ENCODE measurements around the gene ZFHX3.

Gene ZFHX3

DNA sequence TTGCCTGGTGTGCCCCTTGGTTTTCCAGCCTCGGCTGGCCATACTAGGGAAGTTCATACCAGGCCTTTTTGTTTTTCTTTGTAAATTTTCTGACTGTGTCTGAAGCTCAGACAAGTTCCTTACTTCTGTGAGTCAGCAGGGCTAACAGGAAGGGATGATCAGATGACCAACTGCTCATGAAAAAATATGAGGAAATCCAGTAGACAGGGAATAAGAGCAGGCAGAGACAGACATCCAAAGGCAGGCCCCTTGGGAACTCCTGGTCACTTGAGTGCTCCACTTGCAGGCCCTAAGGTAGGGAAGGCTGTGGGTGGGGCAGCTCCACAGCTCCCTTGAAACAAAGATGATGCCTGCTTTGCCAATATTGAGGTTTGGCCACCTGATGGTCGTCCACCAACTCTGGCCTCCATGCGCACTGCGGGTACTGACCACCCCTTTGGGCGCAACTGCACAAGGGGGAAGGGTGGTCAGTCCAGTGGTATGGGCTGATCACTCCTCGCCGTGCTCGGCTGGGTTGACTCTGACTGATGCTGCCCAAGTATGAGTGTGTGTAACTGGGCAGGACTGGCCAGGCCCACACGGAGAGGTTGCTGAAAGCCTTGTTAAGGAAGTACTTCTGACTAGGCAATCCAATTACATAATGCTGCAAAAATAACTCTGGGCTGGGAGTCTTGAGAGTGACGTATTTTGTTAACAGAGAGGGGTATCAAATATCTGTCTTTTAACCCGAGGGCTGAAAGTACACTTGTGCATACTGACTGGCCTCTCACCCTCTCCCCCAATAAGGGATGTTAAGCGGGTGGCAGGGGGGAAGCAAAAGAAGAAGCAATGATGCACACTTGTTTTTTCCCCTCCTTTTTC is 20.8 kb upstream of the ZFHX3 start:
- no peak for DNase-seq

DNA sequence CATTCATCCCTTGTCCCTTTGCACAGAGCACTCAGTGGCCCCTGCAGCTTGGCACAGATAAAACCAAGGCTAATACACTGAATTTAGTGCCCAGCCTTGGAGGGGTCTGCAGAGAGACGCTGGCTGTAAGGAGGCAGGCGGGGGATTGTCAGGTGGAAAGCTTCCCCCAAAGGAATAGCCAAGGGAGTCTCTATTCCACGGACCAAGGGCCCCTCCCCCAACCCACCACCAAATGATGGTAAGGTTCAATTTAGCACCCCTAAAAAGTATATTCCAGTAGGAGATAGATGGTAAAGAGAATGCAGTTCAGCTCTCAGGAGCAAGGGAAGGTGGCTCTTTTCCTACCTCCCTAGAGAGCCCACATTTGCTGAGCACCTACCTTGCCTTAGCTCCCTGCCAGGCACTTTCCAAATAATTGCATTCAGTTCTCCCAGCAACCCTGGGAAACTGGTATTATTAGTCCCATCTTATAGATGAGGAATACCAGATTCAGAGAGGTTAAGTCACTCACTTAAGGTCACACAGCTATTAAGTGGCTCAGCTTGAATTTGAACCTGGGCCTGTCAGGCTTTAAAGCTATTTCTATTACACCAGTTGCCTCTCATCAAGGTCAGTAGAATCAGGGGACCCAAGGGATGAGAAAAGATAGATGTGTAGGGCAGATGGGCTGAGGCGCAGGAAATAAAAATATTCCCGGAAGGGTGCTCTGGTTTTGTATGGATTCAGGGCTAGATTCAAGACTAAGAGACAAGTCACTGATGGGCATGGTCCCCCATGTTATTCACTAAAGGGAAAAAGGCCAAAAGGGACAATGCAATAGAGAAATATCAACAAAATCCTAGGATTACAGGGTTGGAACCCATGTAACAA is 20.0 kb upstream of the ZFHX3 start:
- no peak for DNase-seq

DNA sequence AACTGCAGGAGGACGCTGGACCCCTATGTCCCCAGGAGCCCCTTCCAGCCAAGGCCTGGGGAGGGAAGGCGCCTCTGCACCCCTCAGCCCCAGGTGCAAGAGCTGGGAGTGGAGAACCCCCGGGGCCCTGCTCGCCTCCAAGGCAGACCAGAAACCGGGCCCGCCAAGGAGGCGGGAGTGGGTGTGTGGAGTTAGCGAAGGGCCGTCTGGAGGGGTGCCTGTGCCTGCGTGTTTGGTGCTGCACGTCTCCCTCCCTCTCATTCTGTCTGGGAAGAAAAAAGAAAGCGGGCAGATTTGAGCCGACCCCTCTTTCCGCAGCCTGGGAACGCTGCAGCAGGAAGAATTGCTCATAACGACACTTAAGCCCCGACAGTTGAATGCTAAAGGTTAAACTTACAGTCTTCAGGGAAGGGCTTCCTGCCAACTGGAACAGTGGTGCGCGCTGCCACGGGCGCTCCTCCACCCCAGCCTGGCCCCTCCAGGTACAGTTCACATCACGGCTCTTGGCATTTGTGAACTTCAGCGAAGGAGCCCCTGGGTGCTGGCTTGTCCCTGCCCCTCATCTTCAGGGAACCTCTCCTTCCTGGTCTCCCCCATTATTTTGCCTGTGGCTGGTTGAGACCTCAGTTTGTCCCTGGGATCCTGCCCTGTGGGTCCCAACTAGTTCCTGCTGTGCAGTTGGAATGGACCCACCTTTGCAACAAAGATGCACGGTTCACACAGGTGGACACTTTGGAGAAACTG is 19.2 kb upstream of the ZFHX3 start:
- no peak for DNase-seq

DNA sequence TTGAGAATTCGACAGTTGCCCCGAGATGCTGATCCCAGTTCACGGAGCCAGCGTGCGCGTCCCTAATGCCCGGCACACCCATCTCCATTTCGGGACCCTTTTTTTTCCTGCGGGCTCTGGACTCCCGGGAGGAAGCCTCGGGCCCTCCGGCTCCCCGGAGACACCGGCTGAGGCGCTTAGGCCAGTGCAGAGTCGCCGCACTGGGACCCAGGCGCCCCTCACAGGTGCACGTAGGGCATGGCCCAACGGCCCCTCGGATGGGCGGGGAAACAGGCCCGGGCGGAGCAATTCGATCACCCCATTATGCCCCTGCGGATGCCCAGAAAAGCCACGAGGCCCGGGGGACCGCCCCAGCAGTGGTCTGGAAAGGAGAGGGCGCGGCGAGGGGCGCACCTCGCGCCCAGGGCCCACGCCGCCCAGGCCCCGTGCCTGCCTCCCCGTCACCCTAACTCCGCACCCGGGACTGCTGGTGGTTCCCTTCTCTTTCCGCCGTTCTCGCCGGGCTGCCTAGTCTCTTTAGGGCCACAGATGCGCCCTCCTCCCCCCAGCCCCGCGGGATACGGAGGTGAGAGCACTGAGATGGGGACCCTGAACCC is 18.5 kb upstream of the ZFHX3 start:
- DNase-seq = no peak

DNA sequence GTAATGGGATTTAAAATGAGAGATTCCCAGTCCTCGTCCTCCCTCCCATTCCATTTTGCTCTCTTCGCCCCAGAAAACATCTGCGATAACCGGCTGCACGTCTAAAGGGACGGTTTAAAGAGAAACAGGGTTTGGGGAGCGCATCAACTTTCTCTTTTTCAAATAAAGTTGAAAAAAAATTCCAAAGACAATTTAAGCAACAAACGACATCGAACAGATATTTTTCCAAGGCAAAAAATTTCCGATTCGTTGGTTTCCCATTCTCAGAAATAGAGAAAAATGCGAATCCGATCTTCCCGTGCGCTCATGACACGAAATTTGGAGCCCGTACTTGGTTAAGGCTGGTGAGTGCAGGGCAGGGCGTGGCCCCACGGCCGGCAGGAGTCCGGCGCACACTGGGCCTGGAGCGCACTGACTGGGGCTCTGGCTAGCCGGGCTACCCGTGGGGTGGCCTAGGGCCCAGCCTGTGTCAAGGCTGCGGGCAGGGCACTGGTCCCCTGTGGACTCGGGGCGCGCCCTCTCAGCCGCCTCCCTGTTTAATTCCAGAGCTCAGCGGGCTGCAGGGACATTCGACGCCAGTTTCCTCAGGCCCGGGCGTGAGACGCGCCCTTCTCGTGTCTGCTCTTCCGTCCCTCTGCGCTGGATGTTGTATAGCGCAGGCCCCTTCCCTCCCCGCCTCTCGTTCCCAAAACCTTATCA is 17.9 kb upstream of the ZFHX3 start:
- DNase-seq = no peak

DNA sequence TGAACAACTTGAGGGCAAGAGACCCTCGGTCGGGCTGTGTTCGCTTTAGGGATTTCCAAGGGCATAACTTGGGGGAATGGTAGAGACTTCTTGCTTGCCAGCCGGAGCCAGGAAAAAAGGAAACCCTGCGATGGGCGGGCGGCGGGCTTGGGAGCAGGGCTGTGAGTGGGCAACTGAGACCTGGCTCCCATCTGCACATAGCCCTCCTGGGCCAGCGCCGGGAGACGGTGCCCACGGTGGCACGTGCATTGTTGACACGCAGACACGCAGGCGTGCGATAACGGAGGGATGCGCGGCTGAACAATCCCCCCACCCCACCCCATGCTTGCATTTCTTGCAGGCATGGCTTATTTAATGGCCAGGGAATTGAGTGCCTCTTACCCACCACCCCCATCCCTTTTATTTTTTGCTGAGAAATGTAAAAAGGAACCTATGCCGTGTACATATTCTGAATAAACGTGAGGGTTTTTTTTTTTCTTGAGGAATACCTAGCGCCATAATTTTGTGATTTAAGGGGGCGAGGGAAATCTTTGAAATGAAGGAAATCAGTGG is 17.1 kb upstream of the ZFHX3 start:
- DNase-seq = no peak

DNA sequence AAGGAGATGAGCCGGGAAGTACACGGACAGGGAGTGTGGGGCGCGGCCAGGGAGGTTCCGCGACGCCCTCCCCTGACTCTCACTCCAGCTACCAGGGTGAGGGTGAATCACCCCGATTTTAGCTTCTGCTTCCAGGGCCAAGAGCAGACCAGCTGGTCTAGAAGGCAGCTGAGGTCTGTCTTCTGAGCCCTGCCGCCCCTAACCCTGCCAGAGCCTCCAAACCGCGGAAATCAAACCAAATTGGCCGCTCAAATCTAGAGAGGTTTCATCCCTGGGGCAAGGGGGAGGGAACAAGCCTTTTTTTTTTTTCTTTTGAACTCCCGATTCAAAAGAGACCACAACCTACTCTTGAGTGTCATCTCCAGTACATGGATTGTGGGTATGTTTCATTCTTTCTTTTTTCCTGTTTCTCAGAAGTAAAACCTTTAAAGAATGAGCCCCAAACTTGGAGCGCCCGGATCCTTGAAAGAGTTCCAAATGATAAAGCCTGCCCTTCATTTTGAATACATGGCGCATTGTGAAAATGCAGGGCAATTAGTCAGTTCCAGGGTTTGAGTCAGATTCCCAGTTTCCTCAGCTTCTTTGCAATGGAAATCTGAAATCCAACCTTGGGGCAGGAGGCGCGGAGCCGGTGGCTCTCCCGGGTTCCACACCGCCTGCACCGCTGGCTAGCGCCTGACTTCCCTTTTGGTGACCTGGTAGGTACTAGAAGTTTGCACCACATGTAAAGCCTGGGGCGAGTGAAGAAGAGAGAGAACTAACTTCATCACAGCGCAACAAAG is 16.5 kb upstream of the ZFHX3 start:
- DNase-seq = no peak

DNA sequence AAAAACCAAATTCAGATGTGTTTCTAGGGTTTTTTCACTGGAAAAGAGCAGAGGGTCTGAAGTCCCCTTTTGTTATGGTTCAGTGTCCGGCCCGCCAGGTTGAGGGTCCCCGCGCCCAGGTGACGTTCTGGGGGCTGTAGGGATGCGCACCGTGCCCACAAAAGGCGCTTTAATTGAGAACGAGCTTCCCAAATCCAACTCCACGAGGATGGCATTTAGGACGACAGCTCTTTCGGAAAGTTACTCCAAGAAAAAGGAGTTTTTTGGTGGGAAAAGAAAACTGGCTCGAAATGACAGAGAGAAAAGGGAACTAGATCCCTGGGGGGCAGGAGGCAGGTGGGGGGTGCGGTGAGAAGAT is 15.9 kb upstream of the ZFHX3 start:
- DNase-seq = no peak

DNA sequence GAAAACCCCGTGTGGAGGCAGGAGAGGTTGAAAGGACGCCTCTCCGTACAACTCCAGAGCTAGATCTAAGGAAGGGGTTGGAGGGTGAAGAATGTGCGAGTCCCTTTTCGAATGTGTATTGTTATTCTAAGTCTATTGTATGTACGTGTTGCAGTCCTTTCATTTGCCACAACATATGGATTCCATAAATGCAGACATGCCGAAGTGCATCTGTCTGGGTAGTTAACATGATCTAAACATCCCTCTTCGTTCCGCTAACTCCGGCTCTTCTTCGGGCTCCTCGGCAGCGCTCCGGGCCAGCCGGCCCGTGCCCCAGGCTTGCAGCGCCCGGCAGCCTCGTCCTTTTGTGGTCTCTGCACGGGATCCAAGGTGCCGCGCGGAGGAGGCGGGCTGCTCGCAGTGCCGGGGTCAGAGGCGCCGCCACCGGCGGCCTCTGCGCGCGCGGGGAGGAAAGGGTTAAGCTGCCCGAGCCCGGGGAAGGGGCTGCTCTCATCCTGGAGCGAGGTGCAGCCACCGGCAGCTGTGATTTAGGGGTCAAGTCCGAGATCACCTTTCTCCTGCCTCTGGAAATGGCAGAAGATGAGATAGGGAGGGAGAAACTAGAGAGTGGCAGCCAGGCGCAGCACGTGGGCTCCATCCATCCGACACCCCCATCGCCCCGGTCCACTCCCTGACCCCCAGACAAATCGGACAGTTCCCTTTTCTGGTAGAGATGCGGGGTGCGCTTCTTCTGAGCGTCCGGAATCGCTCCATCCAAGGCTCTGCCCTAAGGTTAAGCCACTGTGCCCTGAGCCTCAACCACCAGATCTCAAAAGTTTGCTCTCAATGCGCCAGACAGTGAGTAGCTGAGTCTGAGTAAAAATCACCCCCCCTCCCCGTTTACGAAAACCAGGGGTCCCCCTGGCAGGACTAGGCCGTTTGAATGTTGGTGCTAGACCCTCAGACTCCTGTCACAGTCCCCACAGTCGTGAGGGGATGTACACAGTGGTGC is 15.1 kb upstream of the ZFHX3 start:
- DNase-seq = no peak

DNA sequence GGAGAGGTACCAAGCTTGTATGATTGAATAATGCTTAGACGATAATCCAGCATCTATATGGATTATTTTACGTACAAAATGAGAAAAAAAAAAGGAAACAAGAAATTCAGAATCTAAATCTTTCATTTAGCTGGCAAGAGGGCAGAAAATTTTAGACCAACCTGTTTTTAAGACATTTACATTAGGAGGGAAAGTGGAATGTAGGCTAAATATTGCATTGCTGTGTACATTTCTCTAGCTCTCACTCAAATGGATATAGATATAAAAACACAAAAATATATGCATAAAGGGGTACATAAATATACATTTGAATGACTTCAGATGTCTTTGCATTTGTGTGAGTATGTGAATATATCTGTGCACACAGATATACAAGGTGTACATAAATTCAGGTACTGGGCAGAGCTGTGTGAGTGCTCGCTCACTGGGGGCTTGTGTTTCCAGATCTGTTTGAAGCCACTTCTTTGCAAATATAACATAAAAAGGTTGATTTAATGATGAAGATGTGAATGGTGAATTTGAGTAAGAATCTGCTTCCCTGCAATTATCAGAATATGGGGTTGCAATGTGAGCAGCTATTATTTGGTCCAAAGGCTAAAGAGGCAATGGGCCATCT is 14.2 kb upstream of the ZFHX3 start:
- no peak for DNase-seq

DNA sequence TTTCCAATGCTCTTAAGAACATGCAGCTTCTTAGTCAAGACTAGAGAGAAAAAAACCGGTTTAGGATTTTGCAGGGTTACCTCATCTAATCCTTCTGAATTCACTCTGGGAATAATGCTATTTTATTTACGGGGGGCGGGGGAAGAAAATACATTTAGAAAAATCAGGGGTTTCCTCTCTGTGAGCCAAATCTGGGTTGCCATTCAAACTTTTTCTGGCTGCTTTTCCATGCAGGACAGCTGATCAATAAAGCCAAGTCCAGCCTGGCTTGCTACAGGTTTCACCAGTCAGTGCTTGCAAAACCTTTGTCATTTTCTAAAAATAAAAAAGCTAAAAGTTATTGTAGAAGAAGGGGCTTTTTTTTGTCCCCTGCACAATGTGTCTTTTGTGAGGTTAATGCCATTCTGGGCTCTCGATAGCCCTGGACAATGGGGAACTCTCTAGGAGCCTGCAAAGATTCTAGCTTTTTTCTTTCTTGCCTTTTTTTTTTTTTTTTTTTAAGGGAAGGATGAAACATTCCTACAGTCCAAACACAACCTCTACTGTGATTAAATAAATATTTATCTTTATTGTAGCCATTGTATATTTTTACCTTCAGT is 13.1 kb upstream of the ZFHX3 start:
- DNase-seq = no peak

DNA sequence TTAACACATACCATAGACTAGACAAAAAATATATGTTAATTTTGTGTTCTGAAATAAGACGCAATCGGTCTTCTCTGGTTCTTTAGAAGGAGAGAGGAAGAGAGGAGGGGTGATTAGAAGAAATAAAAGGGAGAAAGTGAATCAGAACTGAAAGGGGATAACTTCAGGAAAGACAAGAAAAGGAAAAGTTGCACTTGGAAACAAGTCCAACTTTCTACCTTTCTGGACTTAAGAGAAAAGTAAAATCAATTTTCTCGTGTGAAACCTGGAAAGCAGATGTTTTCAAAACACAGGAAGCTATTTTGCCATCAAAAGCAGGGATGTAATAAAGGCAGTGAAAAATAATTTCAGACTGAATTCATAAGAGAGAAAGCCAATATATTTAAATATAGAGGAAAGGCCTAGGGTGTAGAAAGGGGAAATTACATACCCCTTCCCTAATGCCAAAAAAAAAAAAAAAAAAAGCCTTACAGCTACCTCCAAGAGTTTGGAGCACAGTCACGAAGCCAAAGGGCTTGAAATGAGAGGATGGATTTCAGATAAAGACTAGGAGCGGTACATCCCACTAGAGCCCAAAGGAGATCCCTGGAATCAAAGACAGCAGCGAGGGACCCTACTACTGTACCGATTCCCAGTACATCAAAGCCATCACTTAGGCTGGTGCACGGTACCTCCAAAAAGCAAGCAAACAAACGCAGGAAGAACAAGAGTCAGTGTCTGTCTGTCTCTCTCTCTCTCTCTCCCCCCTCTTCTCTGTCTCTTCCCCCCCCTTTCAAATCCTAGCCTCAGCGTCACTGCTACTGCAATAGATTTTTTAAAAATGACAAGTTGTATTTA is 12.1 kb upstream of the ZFHX3 start:
- DNase-seq = no peak

DNA sequence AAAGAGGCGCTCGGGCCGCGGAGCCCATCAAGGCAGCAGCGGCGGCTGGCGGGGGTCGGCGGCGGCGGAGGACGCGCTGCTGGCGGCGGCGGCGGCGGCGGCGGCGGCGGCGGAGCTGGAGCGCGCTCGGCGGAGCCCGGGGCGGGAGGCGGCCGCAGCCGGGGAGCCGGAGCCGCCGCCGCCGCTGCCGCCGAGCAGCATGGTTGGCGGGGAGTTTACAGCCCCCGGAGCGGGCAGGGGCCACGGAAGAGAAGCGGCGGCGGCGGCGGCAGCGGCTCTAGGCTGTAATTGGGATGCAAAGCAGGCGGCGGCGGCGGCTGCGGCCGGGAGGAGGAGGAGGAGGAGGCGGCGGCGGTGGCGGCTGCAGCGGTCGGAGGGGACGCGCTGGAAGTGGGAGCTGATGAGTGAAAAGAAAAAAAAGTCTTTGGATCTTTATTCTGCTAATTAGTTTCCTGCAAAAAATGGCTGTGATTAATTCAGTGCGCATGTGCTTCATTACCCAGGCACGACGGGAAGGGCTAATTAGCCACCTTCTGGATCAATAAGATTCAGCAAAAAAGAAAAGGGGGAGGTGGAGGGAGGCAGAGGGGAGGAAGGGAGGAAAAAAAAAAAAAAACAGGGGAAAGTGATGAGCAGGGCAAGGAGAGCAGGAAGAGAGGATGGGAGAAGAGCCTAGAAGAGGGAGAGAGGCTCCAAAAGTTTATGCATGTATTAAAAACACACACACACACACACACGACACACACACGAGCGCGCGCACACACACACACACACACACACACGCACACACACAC is 10.9 kb upstream of the ZFHX3 start:
- peak; percentile 13 for DNase-seq

DNA sequence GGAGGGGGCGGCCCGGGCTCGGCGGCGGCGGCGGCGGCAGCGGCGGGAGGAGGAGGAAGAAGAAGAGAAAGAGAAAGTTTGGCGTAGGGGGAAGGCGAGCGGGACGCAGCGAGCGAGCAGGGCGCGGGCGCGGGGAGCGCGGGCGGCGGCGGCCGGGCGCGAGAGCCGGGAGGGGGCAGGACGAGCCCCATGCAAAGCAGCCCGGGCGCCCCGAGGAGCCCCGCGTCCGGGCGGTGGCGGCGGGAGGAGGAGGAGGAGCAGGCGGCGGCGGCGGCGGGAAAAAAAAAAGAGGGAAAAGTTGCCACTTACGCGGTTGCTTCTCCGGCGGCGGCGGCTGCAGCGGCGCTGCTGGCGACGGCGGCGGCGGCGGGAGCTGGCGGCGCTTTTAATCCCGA is 10.3 kb upstream of the ZFHX3 start:
- DNase-seq = no peak

DNA sequence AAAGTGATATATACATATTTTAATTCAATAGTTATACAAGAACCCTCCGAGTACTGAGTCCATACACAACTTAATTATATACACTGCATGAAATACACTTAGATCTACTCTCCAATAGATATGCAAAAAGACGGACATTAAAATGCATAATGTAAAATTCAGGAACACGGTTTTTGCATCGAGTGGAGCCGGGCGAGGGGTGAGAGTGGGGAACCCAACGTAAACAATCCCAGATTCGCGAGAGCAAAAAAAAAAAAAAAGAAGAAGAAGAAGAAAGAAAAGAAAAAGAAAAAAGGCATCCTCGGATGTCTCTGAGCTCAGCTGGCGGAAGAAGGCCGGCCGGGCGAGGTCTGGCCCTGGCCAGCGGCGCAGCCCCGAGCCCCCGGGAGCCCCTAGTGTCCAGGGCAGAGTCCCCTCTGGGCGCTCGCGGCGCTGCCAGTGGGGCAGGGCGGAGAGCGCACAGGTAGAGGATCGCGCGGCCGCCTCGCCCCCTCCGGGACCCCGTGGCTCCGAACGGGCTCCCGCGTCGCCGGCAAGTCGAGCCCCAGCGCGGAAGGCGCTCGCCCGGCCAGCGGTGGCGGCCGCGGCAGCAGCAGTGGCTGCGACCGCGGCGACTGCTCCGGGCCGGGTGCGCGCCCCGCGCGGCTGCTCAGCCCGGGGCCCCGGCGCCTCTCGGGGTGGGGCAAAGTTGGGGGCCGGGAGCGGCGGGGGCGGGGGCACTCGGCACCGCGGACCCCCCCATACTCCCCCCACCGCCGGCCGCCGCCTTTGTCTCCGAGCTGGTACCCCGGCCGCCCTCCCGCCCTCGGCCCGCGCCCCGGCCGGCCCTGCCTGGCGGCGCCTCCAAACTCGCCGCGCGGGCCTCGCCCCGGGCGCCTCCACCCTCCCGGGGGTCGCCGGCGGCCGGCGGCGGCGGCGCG is 9.6 kb upstream of the ZFHX3 start:
- DNase-seq = no peak

DNA sequence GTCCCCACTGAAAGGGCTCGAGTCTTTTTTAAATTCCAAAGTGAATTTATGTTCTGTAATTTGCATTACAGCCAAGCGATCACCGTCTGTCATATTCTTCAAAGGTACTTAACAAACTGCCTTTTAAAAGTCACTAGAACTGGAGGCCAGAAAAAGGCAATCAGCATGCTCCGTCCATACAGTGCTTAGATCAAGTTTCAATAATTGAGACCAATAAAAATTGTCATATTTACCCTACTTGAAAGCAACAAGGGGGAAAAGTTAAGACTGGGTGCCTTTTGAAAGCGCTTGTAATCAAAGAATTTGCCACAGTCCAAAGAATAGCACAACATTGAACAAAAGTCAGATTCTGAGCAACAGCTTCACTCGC is 9.0 kb upstream of the ZFHX3 start:
- no peak for DNase-seq
